Adipocyte (in vitro differentiated cells): ENCODE data around the gene KCNN3.

ENCODE experiments used
- DNase-seq: peaks from one replicate; pipeline ENCODE4 v3.0.0-alpha.2; 2015; ENCODE audit warnings: low read depth
- H3K27me3 ChIP-seq: replicated peaks from 2 replicates; pipeline ENCODE4 v1.7.0; 2013; ENCODE audit warnings: mild to moderate bottlenecking, low read length, moderate library complexity; ENCODE audit not compliant: control insufficient read depth, insufficient read depth
- H3K36me3 ChIP-seq: 2 replicates; pipeline ENCODE4 v1.7.0; 2013; ENCODE audit warnings: low read length, mild to moderate bottlenecking, moderate library complexity; ENCODE audit not compliant: control insufficient read depth, insufficient read depth, severe bottlenecking
- H3K4me1 ChIP-seq: 2 replicates; pipeline ENCODE4 v1.7.0; 2013; ENCODE audit warnings: mild to moderate bottlenecking, low read length, moderate library complexity; ENCODE audit not compliant: control insufficient read depth, insufficient read depth
- H3K4me3 ChIP-seq: 2 replicates; pipeline ENCODE4 v1.7.0; 2013; ENCODE audit warnings: mild to moderate bottlenecking, low read length, moderate library complexity
- H3K9ac ChIP-seq: 2 replicates; pipeline ENCODE4 v1.7.0; 2013; ENCODE audit warnings: mild to moderate bottlenecking, low read length, moderate library complexity
- H3K9me3 ChIP-seq: 2 replicates; pipeline ENCODE4 v1.7.0; 2013; ENCODE audit warnings: mild to moderate bottlenecking, low read length, moderate library complexity; ENCODE audit not compliant: control insufficient read depth

Gene KCNN3

GRCh38 chr1:154759793-154760192 is 110.3 kb downstream of the KCNN3 start:
- Histone ChIP-seq H3K4me1 (peaks cover 3% of the 10 kb centered on the region), H3K9me3 (no peaks in the 10 kb centered on the region), H3K4me3 (no peak overlapping the region), H3K36me3 (no peaks in the 10 kb centered on the region), H3K9ac (no peak overlapping the region), H3K27me3 (peaks cover 58% of the 10 kb centered on the region)
- DNase-seq: no peak

- peaks cover 52% of the 10 kb centered on the region for H3K27me3 ChIP-seq
- H3K4me1 ChIP-seq: peaks cover 3% of the 10 kb centered on the region
- no peaks in the 10 kb centered on the region for H3K36me3 ChIP-seq
- H3K4me3 ChIP-seq: no peak overlapping the region
- no peaks in the 10 kb centered on the region for H3K9me3 ChIP-seq
- no peak overlapping the region for H3K9ac ChIP-seq
- DNase-seq: no peak
These were observed 110.9 kb downstream of the KCNN3 start for GRCh38 chr1:154759196-154759595.

GRCh38 chr1:154758346-154758745 is 111.7 kb downstream of the KCNN3 start:
- no peak overlapping the region for H3K4me3 ChIP-seq
- peaks cover 43% of the 10 kb centered on the region for H3K27me3 ChIP-seq
- H3K36me3 ChIP-seq: no peaks in the 10 kb centered on the region
- H3K9ac ChIP-seq: no peak overlapping the region
- DNase-seq: no peak
- H3K9me3 ChIP-seq: no peaks in the 10 kb centered on the region
- peaks cover 3% of the 10 kb centered on the region for H3K4me1 ChIP-seq

- Histone ChIP-seq H3K27me3 (peaks cover 29% of the 10 kb centered on the region), H3K9me3 (no peaks in the 10 kb centered on the region), H3K9ac (no peak overlapping the region), H3K4me1 (peaks cover 3% of the 10 kb centered on the region), H3K4me3 (no peak overlapping the region), H3K36me3 (no peaks in the 10 kb centered on the region)
- DNase-seq: no peak
These were observed 113.1 kb downstream of the KCNN3 start for GRCh38 chr1:154756793-154757548.

GRCh38 chr1:154755858-154756730 is 114.0 kb downstream of the KCNN3 start:
- peaks cover 21% of the 10 kb centered on the region for H3K27me3 ChIP-seq
- no peak for DNase-seq
- no peaks in the 10 kb centered on the region for H3K36me3 ChIP-seq
- no peak overlapping the region for H3K4me3 ChIP-seq
- peaks cover 3% of the 10 kb centered on the region for H3K4me1 ChIP-seq
- no peaks in the 10 kb centered on the region for H3K9me3 ChIP-seq
- H3K9ac ChIP-seq: no peak overlapping the region

- H3K27me3 ChIP-seq: peaks cover 2% of the 10 kb centered on the region
- no peak overlapping the region for H3K9ac ChIP-seq
- no peaks in the 10 kb centered on the region for H3K9me3 ChIP-seq
- no peak overlapping the region for H3K4me3 ChIP-seq
- H3K4me1 ChIP-seq: peaks cover 8% of the 10 kb centered on the region
- no peak for DNase-seq
- no peaks in the 10 kb centered on the region for H3K36me3 ChIP-seq
These were observed 116.7 kb downstream of the KCNN3 start for GRCh38 chr1:154753426-154753825.

GRCh38 chr1:154752273-154753030 is 117.6 kb downstream of the KCNN3 start:
- DNase-seq: no peak

GRCh38 chr1:154751690-154752089 is 118.4 kb downstream of the KCNN3 start:
- peaks cover 18% of the 10 kb centered on the region for H3K27me3 ChIP-seq
- H3K9ac ChIP-seq: no peak overlapping the region
- DNase-seq: peak; percentile 48
- H3K4me1 ChIP-seq: peaks cover 8% of the 10 kb centered on the region
- no peak overlapping the region for H3K4me3 ChIP-seq
- H3K36me3 ChIP-seq: no peaks in the 10 kb centered on the region
- no peaks in the 10 kb centered on the region for H3K9me3 ChIP-seq

More at GRCh38 chr1:154752273-154753030, 117.6 kb downstream of the KCNN3 start:
- H3K4me1 ChIP-seq: peaks cover 8% of the 10 kb centered on the region
- no peak overlapping the region for H3K4me3 ChIP-seq
- H3K27me3 ChIP-seq: peaks cover 11% of the 10 kb centered on the region
- H3K9ac ChIP-seq: no peak overlapping the region
- H3K36me3 ChIP-seq: no peaks in the 10 kb centered on the region
- no peaks in the 10 kb centered on the region for H3K9me3 ChIP-seq

GRCh38 chr1:154750681-154751665 is 119.1 kb downstream of the KCNN3 start:
- H3K9ac ChIP-seq: no peak overlapping the region
- H3K36me3 ChIP-seq: no peaks in the 10 kb centered on the region
- no peak for DNase-seq
- peaks cover 20% of the 10 kb centered on the region for H3K27me3 ChIP-seq
- H3K4me3 ChIP-seq: no peak overlapping the region
- peaks cover 8% of the 10 kb centered on the region for H3K4me1 ChIP-seq
- no peaks in the 10 kb centered on the region for H3K9me3 ChIP-seq

GRCh38 chr1:154749078-154749760 is 120.9 kb downstream of the KCNN3 start:
- Histone ChIP-seq H3K9ac (no peak overlapping the region), H3K9me3 (no peaks in the 10 kb centered on the region), H3K36me3 (no peaks in the 10 kb centered on the region), H3K4me1 (peaks cover 8% of the 10 kb centered on the region), H3K4me3 (no peak overlapping the region), H3K27me3 (peaks cover 20% of the 10 kb centered on the region)
- no peak for DNase-seq
